ENCODE measurements around the gene DNHD1. TPM values are rescaled to one million over a fixed set of nuclear protein-coding genes. Genes with fewer than 3 reads are reported as not detected.
"Not testable (repeated sequence)": the region's sequence is repeated elsewhere in the genome, so short reads cannot be mapped to it uniquely, and the experiment has no call there.

Gene DNHD1
- polyA plus RNA-seq, 12 donors: 3.7 to 12.6 (median 8.2) TPM; not detected in 1

DNA sequence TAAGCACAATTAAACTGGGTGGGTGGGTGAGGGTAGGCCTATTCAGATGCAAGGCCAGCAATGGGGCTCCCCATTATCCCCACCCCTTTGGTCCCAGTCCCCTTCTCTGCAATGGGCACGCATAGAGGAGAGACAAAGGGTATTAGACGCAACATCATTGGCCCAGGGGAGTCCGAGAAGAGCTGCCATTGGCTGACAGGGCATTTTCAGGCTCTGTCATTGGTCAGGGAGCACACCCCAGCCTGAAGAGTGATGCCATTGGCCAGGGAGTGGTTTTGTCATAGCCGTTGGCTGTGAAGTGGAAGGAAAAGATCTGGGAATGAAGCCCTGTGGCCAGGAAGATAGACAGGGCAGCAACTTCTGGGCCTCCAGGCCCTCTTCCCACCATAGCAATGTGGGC, 20.5 kb upstream of the DNHD1 start:
- no peak for DNase-seq

DNA sequence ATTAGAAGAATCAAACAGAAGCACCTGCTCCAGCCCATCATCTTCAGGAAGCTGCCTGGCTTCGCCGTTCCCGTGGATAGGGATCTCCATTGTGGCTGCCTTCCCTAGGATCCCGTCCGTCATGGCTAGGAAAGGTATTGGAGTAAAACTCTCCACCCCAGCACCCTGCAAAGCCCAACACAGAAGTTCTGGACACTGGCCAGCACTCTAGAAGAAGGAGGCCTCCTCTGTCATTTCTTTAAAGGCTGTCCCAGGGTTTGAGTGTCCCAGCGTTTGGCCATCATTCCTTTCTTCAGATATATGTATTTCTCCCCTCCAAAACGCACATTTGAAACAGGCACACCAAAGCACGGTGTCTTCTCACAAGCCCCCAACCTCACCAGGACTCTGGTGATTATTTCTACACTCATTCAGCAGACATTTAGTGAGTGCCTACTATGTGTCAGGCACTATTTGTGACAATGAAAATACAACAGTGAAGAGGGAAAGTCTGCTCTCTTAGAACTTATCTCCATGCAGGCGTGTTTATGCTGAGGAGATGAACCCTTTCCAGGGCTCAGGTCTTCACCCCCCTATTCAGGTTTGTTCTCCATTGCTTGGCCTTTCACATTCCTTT, 16.7 kb upstream of the DNHD1 start:
- DNase-seq: no peak

- peak; percentile 99 for DNase-seq
Measured at GRCh38 chr11:6481012-6481923, 15.8 kb upstream of the DNHD1 start, which contains the start of the genes ARFIP2 and TIMM10B. Gene ARFIP2, minus strand, starts transcription at chr11:6481331. Its CDS starts 910 bp downstream, at chr11:6480421. Gene TIMM10B, plus strand, starts transcription at chr11:6481501. Its CDS starts 16 bp downstream, at chr11:6481517.

- DNase-seq: no peak
Measured at GRCh38 chr11:6481924-6482275, 15.2 kb upstream of the DNHD1 start.

DNA sequence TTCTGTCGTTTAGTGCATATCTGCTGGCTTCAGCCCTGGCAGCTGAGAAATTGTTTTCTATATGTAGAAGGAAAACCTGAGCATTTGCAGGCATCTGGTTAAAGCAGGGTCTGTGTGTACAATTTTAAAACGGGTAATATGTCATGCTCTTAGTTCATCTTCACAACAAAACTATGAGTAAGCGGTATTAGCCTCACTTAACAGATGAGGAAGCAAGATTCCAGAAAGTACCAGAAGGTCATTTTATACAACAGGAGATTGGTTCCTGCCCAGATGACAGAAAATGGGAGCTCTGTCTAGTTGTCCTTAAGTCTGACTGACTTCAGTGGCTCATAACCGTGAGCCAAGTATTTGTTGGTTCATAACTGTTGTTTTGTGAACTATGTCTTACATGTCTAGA, 14.6 kb upstream of the DNHD1 start:
- no peak for DNase-seq

DNA sequence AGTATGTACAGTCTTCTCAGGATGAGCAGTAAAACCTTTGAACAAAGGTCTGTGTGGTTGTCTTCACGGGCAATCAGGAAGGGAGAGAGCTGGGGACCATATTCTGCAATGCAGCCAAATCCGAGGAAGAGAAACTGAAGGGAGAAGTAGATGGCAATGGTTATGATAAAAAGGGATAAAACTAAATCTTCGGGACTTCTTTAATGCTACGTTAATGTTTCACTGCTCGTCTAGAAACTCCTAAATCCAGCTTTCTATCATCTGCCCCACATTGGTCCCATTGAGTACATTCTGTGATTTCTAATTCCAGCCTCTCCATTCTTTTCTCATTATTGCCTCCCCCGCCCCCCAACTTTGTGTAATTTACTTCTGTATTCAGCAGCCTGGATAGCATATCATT, 14.1 kb upstream of the DNHD1 start:
- no peak for DNase-seq

DNA sequence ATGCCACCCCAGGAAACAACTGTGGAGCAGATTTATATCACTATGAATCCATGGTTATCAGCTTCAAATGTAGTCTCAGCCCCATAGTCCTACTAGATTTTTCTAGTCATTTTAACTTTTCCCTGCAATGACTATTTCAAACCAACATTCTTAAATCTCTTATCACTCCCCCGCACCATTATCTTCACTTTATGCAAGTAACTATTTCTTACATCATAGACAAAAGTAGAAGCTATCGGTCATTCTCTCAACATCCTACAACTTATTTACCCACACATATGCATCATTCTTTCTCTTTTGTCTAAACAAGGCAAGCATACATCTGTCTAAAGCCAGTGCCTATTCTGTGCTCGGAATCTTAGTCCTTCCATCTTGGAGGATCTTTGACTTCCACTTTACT, 11.4 kb upstream of the DNHD1 start:
- no peak for DNase-seq

DNA sequence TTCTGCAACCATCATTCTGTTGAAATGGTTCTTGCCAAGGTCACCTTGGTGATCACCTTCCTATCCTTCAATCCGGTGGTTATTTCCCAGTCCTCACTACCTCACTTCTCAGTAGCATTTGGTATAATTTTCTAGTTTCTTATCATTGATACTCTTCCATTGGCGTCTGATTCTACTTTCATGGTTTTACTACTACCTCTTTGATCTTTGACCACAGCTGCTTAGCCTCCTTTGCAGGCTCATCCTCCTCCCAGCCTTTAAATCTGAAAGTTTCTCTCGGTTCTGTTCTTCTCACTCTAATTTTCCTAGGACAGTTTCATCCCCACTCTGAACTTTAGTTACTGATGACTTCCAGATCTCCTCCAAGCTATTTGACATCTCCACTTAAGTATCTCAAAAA, 10.8 kb upstream of the DNHD1 start:
- DNase-seq: no peak

GRCh38 chr11:6486938-6487337, 10.1 kb upstream of the DNHD1 start:
- no peak for DNase-seq

DNA sequence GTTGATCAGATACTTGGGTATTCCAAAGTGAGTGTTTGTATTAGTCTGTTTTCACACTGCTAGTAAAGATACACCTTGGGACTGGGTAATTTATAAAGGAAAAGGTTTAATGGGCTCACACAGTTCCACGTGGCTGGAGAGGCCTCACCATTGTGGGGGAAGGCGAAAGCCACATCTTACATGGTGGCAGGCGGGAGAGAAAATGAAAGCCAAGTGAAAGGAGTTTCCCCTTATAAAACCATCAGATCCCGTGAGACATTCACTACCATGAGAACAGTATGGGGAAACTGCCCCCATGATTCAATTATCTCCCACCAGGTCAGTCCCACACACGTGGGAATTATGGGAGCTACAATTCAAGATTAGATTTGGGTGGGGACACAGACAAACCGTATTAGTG, 8.7 kb upstream of the DNHD1 start:
- no peak for DNase-seq

- DNase-seq: no peak
Measured at GRCh38 chr11:6488821-6489220, 8.3 kb upstream of the DNHD1 start.

- no peak for DNase-seq
Measured at GRCh38 chr11:6489306-6489705, 7.8 kb upstream of the DNHD1 start.

GRCh38 chr11:6498121-6498520, 1.0 kb downstream of the DNHD1 start:
- no peak for DNase-seq

DNA sequence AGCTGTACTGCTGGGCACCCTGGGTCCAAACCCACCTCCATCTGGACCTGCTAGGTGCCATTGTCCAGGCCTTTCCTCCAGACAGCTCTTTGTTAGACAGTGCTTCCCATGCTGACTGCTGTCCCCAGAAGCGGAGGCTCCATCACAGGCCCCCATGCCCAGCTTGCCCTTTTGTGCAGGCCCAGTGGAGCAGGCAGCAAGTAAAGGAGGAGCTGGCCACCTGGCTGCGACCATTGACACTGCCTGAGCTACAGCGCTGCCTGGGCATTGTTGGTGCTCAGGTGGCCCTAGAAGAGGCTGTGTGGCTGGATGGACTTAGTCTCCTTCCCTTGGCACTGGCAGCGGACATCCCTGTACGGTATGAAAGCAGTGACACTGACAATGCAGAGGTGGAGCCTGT, 1.5 kb downstream of the DNHD1 start:
- DNase-seq: no peak

GRCh38 chr11:6502382-6502781, 5.3 kb downstream of the DNHD1 start:
- DNase-seq: no peak

- DNase-seq: no peak
Measured at GRCh38 chr11:6504166-6504565, 7.1 kb downstream of the DNHD1 start.

DNA sequence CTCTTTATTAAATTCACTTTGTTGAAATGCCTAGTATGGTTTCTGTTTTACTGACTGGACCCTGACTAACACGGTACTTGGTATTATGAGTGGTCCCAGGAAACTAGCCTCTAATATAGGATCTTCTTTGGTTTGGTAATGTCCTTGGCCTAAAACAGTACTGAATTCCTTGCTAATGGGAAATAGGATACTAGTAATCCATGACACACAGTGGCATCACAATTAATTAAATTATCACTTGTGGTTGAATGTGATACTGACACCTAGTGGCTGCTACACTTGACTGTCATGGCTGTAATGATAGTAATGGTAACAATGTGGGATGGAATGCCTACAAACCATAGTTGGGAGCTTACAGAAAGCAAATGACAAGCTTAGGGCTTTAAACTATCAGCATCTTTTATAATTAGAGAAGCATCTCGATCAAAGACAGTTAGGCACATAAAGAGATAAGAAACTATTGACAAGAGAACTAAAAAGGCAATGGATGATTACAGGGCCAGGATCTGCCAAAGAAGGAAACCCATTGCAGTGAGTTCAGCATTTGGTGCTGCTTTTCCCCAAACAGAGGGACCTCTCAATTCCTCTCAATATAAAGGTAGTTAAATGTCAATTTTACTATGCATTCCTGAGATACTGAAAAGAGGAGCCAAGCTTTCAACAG, 8.6 kb downstream of the DNHD1 start:
- peak; percentile 19 for DNase-seq

GRCh38 chr11:6516865-6517264, 19.8 kb downstream of the DNHD1 start:
- no peak for DNase-seq

DNA sequence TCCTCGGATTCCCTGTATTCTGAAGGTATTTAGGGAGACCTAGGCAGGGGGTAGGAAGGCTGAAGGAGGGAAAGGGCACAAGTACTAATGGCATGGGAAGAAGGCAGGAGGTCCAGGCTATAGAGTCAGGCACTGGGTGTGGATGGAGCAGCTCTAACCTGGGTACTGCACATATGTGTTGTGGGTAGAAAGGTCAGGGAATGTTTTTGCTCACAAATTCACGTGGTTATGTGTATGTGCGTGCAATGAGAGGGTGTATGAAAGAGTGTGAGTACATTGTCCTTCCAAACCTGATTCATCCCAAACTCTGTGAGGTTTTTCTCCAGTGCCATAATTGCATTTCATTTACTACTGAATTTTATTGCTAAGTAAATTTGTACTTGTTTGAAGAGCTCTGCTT, 23.2 kb downstream of the DNHD1 start:
- no peak for DNase-seq

GRCh38 chr11:6521946-6522345, 24.9 kb downstream of the DNHD1 start:
- not testable (repeated sequence) for DNase-seq

- no peak for DNase-seq
Measured at GRCh38 chr11:6523253-6523652, 26.2 kb downstream of the DNHD1 start.

DNA sequence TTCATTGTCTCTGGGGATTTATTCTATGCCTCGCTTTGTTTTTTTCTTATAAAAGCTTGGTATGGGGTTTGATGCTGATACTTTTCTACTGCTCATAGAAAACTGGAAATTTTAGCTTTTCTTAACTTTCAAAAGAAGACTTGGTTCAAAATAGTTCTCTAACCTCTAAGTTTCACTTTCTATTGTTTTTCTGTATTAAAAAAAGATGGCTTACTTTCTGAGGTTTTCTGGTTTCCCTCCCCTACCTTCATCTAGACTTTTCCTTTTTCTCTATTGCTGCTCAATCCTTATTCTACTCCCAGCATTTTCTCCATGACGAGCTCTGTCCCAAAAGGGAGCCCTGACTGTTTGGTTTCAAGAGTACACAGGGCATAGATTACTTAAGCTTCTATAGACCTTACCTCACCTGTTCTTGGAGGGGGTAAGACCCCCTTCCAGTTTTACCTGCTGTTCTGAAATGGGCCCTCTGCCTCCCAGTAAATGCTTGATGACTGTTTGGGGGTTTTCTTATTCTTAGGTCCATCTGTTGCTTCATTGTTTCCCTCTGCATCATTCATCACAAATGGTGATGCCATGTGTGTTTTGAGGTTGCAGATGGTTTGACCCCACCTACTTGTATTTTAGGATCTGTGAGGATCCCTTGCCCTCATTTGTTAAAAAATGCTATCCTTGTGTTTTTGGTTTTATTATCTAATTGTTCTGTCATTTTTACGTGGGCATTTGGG, 29.5 kb downstream of the DNHD1 start:
- DNase-seq: no peak

Measured in muscle of arm (tissue), 12 donors.